NOMO-1 treated with DMSO at 0.1 percent for 48 hours (cell line): ENCODE data around the gene DNPH1.

ENCODE experiments used
- DNase-seq: peaks from one replicate; lab custom pipeline; 2025; ENCODE audit not compliant: unreplicated experiment; lab: John Stamatoyannopoulos, UW

The DNPH1 gene

DNA sequence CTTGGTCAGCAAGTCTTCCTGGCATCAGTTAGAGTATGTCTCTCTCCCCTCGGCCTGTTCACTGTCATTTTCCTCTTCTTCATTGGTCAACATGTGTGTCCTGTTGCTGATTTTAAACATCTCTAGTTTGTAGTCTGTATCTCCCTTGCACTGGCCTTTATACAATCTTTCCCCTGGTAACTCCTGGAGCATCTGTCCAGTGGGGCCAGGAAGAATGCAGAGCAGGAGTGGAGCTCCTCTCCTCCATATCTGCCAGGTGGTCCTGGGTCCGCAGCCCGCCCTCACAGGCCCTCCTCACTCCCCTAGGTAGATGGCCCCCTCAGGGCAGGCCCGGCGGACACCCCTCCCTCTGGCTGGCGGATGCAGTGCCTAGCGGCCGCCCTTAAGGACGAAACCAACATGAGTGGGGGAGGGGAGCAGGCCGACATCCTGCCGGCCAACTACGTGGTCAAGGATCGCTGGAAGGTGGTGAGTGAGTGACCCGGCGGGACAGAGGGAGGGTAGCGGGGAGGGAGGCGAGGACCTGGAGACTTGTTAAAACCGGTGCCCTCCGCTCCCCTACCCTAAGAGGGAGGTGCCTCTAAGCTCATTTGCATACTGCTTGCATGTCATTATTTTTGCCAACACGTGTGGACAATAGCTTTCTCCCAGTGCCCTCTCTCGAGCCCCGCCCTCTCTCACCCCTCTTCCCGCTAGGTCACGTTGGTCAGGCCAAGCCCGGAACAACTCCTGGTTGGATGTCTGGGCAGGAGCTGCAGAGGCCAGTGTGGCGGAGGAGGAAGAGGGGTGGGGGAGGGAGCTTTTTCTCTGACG is 17.2 kb upstream of the DNPH1 start:
- no peak for DNase-seq

DNA sequence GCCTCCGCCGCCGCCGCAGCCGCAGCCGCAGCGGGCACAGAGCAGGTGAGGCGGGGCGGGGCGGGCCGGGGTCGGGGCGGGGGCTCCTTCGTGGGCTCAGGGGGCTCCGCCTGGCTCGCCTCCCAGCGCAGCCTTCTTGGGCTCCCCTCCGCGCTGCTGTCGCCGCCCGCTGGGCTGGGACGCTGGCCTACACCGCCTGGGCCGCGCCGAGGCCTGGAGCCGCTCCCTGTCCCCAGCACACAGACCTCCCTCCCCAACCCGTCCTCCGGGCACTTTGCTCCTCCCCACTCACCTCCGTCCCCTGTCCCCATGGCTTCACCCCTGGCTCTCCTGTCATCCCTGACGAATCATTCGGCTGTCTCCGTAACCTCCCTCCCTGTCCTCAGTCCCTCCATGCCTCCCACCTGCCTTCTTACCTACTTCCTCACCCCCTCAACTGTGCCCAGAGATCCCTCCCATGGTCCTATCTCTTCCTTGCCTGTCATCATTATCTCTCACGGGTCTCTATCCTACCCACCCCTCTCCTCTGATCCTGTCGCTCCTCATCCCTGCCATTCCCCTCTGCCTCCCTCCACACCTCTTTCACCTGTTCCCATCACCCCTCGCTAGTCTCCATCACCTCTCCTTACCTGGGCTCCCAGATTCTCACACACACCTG is 14.5 kb upstream of the DNPH1 start:
- DNase-seq = no peak

DNA sequence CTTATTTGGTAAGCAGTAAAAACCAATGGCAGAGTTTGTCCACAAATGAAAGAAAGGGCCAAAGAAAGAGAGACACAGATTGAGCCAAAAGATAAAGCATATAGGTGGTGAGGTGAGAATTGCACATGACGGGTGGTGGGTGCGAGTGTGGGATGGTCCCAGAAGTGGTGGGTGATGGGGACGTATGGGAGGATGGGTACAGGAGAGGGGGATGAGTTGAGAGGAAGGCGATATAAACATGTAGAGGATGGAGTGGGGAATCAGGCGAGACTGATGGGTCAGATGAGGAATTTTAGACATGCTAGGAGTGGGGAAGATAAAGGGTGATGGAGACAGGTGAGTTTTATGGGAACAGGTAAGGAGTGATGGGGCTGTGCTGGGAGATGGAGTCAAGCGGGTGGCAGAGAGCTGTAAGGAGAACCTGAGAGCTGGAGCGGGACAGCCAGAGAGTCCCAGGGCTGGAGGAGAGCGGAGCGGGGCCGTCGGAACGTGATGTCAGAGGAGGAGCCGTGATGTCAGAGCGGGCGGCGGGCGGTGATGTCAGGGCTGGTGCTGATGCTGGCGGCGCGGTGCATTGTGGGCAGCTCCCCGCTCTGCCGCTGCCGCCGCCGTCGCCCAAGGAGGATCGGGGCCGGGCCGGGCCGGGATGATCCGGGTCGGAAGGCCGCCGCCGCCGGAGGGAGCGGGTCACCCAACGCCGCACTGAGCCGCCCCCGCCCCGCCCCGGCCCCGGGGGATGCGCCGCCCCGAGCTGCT is 13.8 kb upstream of the DNPH1 start, which contains the start of gene TTBK1:
TTBK1 (plus strand) TSS at position 574 of the 756 bp plus-strand sequence. CDS start 3,180 bp downstream, outside the sequence.
- DNase-seq = no peak

DNA sequence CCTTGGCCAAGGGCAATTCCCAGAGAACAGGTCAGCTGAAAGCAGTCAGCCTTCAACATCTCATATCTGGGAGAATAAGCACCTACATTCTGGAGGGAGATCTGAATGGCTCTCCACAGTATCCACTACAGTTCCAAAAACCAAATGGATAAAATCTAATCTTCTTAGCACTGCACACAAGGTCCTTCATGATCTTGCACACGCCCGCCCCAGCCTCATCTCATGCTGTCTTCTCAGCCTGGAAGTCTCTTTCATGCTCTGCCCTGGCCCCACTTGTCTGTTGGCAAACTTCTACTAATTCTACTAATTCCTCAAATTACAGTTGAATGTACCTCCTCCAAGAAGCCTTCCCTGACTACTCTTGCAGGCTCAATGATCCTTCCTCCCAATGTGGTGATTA is 12.2 kb upstream of the DNPH1 start:
- no peak for DNase-seq

DNA sequence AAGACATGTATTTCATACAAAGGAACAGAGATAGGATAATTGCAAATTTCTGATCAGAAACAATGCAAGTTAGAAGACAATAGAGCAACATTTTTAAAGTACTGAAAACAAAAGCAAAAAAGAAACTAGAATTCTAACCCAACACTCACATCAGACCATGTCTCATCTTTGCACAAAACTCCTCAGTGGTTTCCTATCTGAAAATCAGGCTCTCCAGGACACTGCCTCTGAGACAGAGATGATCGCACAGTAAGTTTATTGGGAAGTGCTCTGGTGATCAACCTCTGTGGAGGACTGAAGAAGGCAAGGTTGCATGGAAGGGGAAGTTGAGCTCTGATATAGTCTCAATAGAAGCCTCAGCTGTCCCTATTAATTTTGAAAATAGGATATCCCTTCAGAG is 11.7 kb upstream of the DNPH1 start:
- DNase-seq = peak; percentile 35

DNA sequence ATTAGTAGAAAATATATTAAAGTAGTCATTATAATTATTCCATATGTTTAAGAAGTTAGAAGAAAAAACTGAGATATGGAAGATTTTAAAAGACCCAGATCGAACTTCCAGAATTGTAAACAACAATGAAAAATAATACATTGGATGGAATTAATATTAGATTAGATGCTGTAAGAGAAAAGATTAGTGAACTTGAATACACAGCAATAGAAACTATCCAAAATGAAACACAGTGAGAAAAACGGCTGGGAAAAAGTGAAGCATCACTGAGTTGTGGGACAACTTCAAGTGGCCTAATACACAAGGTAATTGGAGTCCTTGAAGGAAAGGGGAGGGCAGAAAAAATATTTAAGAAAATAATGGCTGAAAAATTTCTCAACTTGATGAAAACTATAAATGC is 9.8 kb upstream of the DNPH1 start:
- no peak for DNase-seq

DNA sequence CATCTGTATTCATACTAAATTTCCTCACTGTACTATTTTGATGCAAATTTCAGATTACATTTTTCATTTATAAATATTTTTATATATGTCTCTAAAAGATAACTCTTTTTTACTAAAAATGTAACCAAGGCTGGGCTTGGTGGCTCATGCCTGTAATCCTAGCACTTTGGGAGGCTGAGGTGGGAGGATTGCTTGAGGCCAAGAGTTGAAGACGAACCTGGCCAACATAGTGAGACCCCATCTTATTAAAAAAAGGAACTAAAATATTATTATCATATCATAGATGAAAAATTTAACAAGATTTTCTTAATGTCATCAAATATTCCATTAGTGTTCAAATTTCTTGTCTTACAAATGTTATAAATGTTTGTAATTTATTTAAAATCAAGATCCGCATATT is 6.6 kb upstream of the DNPH1 start:
- no peak for DNase-seq

DNA sequence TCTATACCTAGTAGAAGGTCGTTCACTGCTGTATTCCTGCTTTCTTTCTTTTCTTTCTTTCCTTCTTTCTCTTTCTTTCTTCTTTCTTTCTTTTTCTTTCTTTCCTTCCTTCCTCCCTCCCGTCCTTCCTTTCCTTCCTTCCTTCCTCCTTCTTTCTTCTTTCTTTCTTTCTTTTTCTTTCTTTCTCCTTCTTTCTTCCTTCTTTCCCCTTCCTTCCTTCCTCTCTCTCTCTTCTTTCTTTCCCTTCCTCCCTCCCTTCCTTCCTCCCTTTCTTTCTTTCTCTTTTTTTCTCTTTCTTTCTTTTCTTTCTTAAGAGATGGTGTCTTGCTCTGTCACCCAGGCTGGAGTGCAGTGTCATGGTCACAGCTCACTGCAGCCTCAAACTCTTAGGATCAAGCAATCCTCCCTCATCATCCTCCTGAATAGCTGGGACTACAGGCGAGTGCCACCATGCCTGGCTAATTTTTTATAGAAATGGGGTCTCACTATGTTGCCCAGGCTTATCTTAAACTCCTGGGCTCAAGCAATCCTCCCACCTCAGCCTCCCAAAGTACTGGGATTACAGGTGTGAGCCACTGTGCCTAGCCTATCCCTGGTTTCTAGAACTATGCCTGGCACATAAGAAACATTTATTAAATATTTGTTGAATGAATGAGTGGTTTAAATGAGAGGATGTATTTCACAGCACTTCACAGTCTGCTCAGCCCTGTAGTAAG is 2.6 kb upstream of the DNPH1 start:
- DNase-seq = no peak

DNA sequence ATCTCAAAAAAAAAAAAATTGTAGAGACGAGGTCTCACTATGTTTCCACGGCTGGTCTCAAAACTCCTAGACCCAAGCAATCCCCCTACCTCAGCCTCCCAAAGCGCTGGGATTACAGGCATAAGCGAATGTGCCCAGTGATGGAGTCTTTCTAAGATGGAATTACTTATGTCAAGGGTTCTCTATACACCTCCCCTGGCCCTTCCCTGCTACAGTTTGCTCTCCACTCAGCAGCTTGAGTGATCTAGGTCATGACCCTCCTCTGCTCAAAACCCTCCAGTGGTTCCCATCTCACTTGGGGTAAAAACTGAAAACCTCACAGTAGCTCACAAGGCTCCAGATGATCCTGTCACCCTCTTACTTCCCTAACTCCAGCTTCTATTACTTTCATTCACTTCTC is 1.8 kb upstream of the DNPH1 start:
- no peak for DNase-seq

DNA sequence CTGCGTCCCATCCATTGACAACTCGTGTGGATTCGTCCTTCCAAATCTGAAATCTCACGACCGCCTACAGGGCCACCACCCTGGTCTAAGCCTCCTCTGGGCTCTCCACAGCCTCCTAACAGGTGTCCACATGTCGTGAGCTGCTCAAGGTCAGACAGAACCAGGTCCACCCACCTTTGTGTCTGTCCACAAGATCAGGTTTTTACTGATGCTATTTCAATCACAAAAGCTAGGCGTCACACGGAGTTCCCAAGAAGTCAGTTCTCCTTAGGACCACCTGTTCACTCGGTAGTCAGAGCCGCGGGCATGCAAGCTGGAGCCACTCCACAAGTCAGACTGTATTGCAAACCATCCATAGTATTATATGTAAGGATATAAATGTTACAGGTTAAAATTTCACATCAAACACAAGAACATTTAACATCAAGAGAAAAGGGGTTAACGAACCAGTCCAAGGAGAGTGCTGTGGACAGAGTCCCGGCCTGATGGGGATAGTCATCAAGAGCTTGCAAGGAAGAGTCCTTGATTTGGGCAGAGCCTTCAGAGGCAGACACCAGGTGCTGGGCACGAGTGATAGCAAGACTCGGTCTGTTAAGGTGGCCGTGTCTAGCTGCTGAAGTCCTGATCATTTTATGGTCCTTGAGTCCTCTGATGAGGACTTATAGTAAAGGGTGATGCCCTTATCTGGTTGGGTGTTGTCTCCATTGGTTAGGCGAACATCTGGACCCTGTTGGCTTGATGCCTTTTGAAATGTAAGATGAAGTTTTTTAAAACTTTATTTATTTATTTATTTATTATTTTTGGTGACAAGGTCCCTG is 731 bp upstream of the DNPH1 start:
- DNase-seq = no peak

DNA sequence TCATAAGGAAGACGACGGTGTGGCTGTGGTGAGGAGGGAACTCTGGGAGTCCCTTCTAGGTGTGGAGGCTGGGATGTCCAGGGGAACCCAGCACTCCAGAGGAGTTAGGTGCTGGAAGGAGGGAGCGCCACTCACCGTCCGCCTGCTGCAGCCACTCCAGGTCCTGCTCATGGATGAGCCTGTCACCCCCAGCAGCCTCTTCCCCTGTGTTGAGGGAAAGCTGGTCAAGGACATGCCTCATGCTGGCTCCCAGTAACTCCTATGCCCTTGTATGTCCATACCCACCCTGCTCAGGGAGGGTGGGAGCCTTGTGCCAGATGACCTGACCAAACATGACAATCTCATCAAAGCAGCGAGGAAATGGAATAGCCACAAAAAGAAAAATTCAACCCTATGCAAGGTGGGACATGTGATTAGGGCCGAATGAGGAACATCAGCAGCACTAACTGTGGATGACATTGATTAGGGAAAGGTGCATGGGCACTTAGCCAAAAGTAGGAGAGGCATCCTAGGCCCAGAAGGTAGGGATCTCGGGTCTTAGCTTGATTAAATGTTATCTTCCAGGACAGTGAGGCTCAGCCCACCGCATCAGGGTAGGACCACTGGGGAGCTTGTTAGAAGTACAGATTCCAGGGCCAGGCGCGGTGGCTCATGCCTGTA is 3.0 kb downstream of the DNPH1 start:
- no peak for DNase-seq

DNA sequence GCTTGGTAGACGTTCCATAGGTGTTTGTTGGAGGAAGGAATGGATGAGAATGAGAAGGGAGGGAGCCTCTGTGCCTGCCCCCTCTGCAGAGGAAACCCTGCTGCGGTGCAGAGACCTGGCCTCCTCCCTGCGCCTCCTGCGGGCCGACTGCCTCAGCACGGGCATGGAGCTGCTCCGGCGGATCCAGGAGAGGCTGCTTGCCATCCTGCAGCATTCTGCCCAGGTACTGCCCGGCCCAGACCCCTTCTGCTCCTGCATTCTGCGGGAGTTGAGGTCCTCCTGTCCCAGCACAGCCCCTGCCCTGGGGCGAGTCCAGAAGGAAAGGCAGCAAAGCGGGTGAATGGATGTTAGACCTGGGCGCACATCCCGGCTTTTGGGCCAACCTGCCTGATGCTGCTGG is 6.1 kb downstream of the DNPH1 start:
- no peak for DNase-seq

DNA sequence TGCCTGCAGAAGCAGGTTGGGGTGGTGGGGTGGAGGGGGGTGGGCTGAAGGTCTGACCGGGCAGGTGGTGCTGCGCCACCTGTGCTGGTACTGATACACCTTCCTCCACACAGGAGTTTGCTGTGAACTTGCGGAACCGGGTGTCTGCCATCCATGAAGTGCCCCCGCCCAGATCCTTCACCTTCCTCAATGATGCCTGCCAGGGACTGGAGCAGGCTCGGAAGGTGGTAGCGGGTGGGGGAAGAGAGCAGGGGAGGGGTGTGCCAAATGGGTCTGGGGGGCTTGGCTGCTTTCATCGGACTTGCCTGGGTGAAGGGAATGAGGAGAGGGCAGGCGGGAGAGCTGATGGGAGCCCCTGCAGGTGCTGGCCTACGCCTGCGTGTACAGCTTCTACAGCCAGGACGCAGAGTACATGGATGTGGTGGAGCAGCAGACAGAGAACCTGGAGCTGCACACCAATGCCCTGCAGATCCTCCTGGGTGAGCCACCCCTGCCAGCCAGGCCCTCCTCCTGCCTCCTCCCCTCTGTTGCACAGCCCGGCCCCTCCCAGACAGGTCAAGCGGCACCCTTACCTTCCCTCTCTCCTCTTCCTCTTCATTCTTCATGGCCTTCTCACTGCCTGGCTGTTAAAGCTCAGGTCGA is 6.7 kb downstream of the DNPH1 start:
- DNase-seq = no peak

DNA sequence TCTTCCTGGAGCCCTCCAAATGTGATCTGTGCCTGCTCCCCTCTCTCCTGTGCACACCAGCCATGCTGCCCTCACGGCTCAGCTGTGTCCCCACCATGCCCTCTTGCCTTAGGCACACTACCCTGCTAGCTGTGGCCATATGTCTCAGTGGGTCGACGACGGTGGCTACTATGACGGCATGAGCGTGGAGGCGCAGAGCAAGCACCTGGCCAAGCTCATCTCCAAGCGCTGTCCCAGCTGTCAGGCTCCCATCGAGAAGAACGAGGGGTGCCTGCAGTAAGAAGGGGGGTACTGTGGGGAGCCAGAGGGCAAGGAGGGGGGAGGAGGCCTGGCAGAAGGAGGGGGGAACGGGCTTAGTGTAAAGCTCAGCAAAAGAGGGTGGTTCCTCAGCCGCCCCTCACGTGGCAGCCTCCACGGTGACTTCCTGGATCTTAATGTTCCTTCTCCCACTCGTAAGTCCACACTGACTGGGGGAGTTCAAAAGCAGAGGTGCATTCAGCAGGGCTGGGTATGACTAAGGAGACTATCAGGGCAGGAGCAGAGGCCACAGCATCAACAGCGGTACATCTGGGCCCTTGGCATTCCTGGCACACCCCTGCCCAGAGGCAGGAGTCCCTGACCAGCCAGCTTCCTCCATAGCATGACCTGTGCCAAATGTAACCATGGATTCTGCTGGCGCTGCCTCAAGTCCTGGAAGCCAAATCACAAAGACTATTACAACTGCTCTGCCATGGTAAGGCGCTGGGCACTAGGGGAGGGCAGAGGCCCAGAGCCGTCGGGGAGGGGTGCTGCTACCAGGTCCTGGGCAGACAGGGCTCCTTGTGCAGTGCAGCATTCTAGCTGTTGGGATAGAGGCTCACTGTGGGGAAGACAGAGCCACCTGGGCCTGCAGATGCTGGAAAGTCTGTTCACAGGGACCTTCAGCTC is 8.0 kb downstream of the DNPH1 start:
- DNase-seq = no peak

DNA sequence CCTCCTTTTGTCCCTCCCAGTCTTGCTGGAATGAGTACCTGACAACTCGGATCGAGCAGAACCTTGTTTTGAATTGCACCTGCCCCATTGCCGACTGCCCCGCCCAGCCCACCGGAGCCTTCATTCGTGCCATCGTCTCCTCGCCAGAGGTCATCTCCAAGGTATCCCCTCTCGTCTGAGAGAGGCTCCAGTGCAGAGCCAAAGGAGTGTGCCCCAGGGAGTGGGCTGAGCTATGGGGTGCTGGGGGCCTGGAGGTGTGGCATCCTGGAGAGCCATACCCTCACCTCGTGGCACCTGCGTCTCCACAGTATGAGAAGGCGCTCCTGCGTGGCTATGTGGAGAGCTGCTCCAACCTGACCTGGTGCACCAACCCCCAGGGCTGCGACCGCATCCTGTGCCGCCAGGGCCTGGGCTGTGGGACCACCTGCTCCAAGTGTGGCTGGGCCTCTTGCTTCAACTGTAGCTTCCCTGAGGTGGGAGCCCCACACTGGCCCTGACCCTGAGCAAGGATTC is 8.8 kb downstream of the DNPH1 start:
- no peak for DNase-seq

DNA sequence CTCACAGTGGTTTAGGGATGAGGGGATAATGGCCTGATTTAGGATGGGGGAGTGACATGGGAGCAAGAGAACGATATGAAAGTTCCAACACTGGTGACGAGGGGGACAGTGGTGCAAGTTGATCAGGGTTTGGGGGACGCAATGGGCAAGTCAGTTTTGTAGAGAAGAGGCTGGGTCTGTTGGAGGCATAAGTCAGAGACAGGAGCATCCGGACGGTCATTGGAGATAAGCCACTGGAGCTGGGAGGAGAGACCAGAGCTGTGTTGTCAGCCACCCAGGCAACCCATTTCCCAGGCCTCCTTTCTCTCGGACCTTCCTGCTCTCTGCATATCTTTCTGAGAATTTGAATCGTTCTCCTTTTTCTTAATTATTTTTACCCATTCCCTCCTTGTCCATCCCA is 9.5 kb downstream of the DNPH1 start:
- no peak for DNase-seq

DNA sequence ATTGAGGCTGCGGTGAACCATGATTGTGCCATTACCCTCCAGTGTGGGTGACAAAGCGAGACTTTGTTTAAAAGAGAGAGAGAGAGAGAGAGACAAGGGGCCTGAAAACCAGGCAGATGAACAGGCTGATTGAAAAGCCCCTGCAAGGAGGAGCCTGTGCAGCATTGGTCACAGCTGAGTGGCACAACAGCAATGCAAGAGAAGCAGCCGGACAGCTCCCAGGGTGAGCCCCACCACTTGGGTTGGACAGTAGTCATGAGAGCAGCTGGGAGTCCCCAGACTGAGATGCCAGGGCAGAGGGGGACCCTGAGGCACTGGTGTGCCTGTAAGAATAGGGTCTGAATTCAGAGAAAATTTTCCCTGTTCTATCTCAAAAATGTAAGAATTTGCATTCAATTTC is 10.2 kb downstream of the DNPH1 start:
- DNase-seq = no peak

DNA sequence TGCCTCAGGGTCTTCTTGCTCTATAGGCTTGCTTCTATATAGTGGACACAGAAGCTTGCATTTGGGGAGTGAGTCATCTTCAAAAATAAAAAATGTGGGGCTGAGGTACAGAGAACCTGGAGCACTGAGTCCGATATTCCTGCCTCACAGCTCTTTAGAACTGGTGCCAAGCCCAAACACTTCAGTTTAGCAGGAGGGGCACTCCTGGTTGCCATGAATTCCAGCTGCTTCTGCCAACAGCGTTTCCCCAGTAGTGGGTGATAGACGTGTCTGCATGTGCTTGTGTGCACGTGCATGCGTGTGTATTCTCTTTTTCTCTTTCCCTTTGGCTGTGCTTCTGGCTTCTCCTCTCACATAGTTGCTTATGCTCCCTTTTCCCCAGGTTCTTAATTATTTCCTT is 11.9 kb downstream of the DNPH1 start:
- no peak for DNase-seq
